HEK293T (cell line): Measurements from ENCODE around the gene VOPP1.

Experiments used
- CTCF ChIA-PET: fragments of 350-600 bp; formaldehyde crosslinking; extraction: SDS; loops from one replicate; lab custom pipeline; 2021; ENCODE audit warnings: antibody characterized with exemption, inconsistent platforms; lab: Yijun Ruan, JAX
- POLR2A ChIA-PET: fragments of 350-600 bp; formaldehyde crosslinking; extraction: SDS; loops from one replicate; lab custom pipeline; 2020; ENCODE audit warnings: antibody characterized with exemption, inconsistent platforms; lab: Yijun Ruan, JAX
- DNase-seq: peaks from one replicate; pipeline ENCODE4 v3.0.0; 2012; ENCODE audit warnings: mixed read lengths; ENCODE audit errors: extremely low spot score
- ARNT ChIP-seq: fragments of 450-650 bp; IDR thresholded peaks from 2 replicates; pipeline ENCODE4 v1.6.1; 2017; ENCODE audit warnings: mild to moderate bottlenecking
- BHLHE40 ChIP-seq: fragments of 450-650 bp; IDR thresholded peaks from 2 replicates; pipeline ENCODE4 v1.6.1; 2016; ENCODE audit warnings: mild to moderate bottlenecking, moderate library complexity, borderline replicate concordance
- CTBP1 ChIP-seq: fragments of 450-650 bp; IDR thresholded peaks from 2 replicates; pipeline ENCODE4 v1.6.1; 2016; ENCODE audit warnings: borderline replicate concordance
- ELF4 ChIP-seq: fragments of 450-650 bp; IDR thresholded peaks from 2 replicates; pipeline ENCODE4 v1.6.1; 2017; ENCODE audit warnings: antibody characterized with exemption
- FOXA1 ChIP-seq: fragments of 450-650 bp; IDR thresholded peaks from 2 replicates; pipeline ENCODE4 v1.6.1; 2016; ENCODE audit warnings: mild to moderate bottlenecking
- FOXK2 ChIP-seq: fragments of 450-650 bp; IDR thresholded peaks from 2 replicates; pipeline ENCODE4 v1.6.1; 2016; ENCODE audit warnings: mild to moderate bottlenecking
- FOXM1 ChIP-seq: fragments of 450-650 bp; IDR thresholded peaks from 2 replicates; pipeline ENCODE4 v1.6.1; 2017; ENCODE audit warnings: mild to moderate bottlenecking, borderline replicate concordance
- HDGF ChIP-seq: fragments of 450-650 bp; IDR thresholded peaks from 2 replicates; pipeline ENCODE4 v1.6.1; 2017; ENCODE audit warnings: antibody characterized with exemption, borderline replicate concordance
- L3MBTL2 ChIP-seq: fragments of 450-650 bp; conservative IDR thresholded peaks from 2 replicates; pipeline ENCODE4 v1.6.1; 2016; ENCODE audit warnings: mild to moderate bottlenecking
- LEF1 ChIP-seq: fragments of 450-650 bp; IDR thresholded peaks from 2 replicates; pipeline ENCODE4 v1.6.1; 2017; ENCODE audit warnings: mild to moderate bottlenecking, borderline replicate concordance
- NFRKB ChIP-seq: fragments of 450-650 bp; IDR thresholded peaks from 2 replicates; pipeline ENCODE4 v1.6.1; 2016; ENCODE audit warnings: mild to moderate bottlenecking, moderate library complexity
- SP1 ChIP-seq: fragments of 450-650 bp; IDR thresholded peaks from 2 replicates; pipeline ENCODE4 v1.6.1; 2017
- SUZ12 ChIP-seq: fragments of 450-650 bp; IDR thresholded peaks from 2 replicates; pipeline ENCODE4 v1.6.1; 2016; ENCODE audit warnings: mild to moderate bottlenecking
- TARDBP ChIP-seq: fragments of 450-650 bp; IDR thresholded peaks from 2 replicates; pipeline ENCODE4 v1.6.1; 2016
- ZNF384 ChIP-seq: fragments of 450-650 bp; IDR thresholded peaks from 2 replicates; pipeline ENCODE4 v1.6.1; 2016
- TF ChIP-seq, protein P1 (sequence below): fragments of 450-650 bp; IDR thresholded peaks from 2 replicates; pipeline ENCODE4 v1.6.1; 2016

VOPP1 gene

DNA sequence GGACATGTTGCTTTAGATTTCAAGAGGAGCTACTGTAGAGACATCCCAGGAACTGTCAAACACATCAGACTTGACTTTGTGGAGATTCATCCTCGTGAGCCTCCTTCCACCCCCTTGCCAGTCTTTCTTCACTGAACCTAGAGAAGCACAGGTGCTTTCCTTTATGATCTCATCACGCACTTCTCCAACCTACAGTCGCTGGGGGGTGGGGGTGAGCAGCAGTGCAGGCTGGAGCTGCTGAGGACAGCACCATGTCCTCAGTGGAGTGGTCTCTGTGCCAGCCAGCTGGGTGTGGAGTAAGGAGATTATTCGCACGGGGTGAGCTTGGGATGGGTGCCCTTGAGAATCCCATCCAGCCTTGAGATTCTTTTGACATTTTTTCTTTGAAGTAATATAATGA lies 88.1 kb downstream of the VOPP1 start:
- ChIA-PET POLR2A (no interaction called here), CTCF (interaction anchor here (0.6 kb wide), 1 partner anchor 63 kb away, joined by 3 read pairs; no protein-coding TSS in a partner anchor)
- no peak for DNase-seq

DNA sequence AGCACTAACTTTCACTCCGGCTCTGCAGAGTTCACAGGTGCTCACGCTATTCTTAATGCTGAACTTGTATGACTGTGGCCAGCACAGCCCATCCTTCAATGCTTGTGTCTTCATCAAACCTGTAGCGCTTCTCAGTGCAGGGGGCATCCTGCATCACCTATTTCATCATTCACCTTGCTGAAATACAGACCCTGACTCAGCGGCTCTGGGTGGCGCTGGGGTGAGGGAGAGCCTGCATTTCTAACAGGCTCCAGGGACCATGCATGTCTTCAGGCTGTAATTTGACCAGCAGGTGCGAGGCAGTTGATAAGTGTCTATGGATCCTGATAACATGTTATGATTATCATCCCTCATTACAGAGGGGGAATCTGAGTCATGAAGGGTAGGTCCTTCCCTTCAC lies 89.3 kb downstream of the VOPP1 start:
- CTCF ChIA-PET = no interaction called here
- POLR2A ChIA-PET = no interaction called here

More for the DNA sequence above, 88.1 kb downstream of the VOPP1 start:
- no peak for TF ChIP-seq HDGF

DNA sequence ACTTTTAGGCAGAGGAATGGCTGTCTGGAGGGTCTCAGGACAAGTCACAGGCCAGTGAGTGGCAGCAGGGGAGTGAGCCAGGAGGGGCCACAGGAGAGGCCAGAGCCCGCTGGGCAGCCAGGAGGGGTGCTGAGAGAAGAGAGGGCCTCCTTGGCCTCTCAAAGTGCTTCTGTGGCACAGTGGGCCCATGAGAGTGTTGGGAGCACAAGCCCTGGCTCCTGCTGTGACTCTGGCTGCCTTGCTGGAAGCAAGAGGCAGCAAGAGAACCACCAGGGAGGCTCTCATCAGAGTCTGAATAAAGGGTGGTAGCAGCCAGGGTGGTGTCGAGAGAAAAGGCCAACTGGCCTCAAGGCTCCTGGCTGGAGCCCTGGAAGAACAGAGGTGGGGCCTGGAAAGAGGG lies 91.1 kb downstream of the VOPP1 start:
- TF ChIP-seq, protein P1, sequence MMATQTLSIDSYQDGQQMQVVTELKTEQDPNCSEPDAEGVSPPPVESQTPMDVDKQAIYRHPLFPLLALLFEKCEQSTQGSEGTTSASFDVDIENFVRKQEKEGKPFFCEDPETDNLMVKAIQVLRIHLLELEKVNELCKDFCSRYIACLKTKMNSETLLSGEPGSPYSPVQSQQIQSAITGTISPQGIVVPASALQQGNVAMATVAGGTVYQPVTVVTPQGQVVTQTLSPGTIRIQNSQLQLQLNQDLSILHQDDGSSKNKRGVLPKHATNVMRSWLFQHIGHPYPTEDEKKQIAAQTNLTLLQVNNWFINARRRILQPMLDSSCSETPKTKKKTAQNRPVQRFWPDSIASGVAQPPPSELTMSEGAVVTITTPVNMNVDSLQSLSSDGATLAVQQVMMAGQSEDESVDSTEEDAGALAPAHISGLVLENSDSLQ = no peak
- TF ChIP-seq ZNF384 (no peak), SUZ12 (no peak), L3MBTL2 (no peak), CTBP1 (no peak), ELF4 (no peak), ARNT (no peak), HDGF (no peak), FOXA1 (no peak), NFRKB (no peak), FOXM1 (no peak), FOXK2 (no peak)
- ChIA-PET POLR2A (no interaction called here), CTCF (no interaction called here)
- DNase-seq = no peak

More for the DNA sequence above, 89.3 kb downstream of the VOPP1 start:
- no peak for DNase-seq
- TF ChIP-seq HDGF (no peak), FOXA1 (no peak), LEF1 (no peak), ELF4 (no peak), NFRKB (no peak), FOXM1 (no peak), FOXK2 (no peak)
- TF ChIP-seq, protein P1 = no peak

DNA sequence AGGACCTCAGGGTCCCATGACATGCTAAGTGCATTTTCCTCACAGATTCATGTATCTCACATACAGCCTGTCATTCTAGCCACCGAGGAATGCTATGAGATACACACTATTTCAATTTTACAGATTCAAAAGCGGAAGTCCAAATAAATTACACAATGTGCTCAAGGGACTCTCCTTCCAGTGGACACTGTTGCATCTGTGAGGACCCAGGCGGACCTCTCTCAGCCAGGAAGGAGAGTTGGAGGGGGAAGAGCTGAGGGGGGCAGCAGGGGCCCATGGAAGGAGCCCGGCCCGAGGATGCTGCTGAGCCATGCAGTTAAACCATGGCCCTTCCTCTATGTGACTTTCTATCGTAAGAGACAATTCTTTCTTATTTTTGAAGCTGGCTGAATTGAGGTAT lies 93.6 kb downstream of the VOPP1 start:
- DNase-seq = no peak
- TF ChIP-seq LEF1 = no peak
- no peak for TF ChIP-seq BHLHE40
- no peak for TF ChIP-seq ARNT
- no peak for TF ChIP-seq SP1
- no peak for TF ChIP-seq HDGF
- no peak for TF ChIP-seq FOXM1
- no peak for TF ChIP-seq L3MBTL2
- TF ChIP-seq TARDBP = no peak
- TF ChIP-seq, protein P1 = no peak
- TF ChIP-seq NFRKB = no peak
- no peak for TF ChIP-seq FOXA1
- TF ChIP-seq FOXK2 = no peak
- no peak for TF ChIP-seq ELF4
- no peak for TF ChIP-seq SUZ12
- TF ChIP-seq CTBP1 = no peak
- no peak for TF ChIP-seq ZNF384
- ChIA-PET CTCF (no interaction called here), POLR2A (no interaction called here)

DNA sequence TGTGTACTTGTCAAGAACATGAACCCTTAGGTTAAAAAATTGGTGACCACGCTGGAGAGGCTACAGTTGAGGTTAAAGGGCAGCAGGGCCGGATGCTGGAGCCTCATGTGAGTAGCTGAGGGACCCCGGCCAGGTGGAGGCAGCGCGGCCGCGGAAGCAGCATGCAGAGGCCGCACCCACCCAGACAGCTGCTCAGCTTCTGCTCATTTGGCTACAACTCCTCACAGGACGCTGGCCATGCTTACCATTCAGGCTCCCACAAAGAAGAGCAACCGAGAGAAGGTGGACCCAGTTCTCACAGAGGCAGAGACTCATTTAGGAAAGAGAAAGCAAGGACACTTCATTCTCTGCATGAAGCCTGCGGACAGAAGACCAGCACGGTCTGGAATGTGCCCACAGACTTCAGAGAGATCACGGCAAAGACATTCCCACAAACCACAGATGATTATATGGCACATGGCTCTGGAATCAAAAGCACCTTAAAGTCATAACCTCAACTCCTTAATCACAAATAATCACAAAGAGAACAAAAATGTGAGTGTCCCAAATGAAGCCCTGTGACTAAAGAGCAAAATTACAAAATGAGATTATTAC lies 94.4 kb downstream of the VOPP1 start:
- TF ChIP-seq FOXK2 = no peak
- no peak for TF ChIP-seq NFRKB
- TF ChIP-seq FOXM1 = no peak
- no peak for TF ChIP-seq TARDBP
- no peak for TF ChIP-seq BHLHE40
- TF ChIP-seq SP1 = no peak
- TF ChIP-seq CTBP1 = no peak
- DNase-seq = no peak
- ChIA-PET POLR2A (no interaction called here), CTCF (no interaction called here)

DNA sequence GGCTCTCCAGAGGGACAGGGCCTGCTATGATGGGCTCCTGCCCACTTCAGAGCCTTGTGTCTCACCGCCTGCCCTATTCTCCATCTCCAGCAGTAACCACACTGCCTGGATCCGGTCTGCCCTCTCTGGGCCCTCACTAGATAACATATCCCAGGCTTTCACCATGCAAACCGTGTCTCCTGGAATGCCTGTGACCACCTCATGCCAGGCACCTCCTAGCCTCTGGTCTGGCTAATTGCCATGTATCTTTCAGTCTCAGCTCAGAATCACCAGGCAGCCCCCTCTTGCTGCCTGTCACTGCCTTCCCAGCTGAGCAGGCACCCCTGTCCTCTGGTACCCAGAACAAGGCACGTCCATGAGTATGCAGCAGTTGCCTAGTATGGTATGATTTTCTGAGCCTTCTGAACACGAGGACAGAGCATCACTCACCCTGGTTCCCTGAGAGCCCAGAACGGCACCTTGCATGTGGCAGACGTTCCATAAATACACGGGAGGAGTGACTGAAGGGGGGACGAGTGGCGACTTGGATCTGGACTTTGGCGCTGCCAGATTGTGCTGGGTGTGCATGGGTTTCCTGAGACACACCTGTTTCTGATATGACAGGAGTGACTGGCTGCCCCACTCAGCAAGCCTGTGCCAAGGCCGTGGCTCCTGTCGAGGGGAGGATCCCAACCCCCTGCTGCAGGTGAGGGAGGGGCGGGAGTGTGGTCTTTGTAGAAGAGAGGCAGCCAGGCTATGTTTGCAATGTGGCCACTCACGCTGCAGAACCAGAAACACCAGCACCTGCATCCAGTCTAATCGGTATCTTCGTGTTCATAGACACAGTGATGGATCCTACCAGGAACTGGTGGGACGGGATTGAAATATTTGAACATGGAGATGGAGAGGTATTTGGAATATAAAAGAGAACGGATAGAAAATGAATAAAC lies 95.2 kb downstream of the VOPP1 start:
- no peak for DNase-seq
- ChIA-PET POLR2A (no interaction called here), CTCF (no interaction called here)
- TF ChIP-seq LEF1 (no peak), FOXM1 (no peak)
